DMS53 treated with DMSO at 0.1 percent for 48 hours (cell line): Measurements from ENCODE around the gene CCND1.
"Not testable (repeated sequence)": the region's sequence is repeated elsewhere in the genome, so short reads cannot be mapped to it uniquely, and the experiment has no call there.

Source experiments
- DNase-seq: peaks from one replicate; lab custom pipeline; 2025; ENCODE audit not compliant: unreplicated experiment; lab: John Stamatoyannopoulos, UW

Gene CCND1

GRCh38 chr11:69617682-69618081 is 23.3 kb upstream of the CCND1 start:
- no peak for DNase-seq

- no peak for DNase-seq
These were observed 22.7 kb upstream of the CCND1 start for GRCh38 chr11:69618237-69618636.

- DNase-seq = no peak
These were observed 20.2 kb upstream of the CCND1 start for GRCh38 chr11:69620683-69621290.

GRCh38 chr11:69622097-69622681 is 18.8 kb upstream of the CCND1 start:
- DNase-seq = not testable (repeated sequence)

- no peak for DNase-seq
These were observed 16.7 kb upstream of the CCND1 start for GRCh38 chr11:69624293-69624692.

GRCh38 chr11:69625476-69625875 is 15.5 kb upstream of the CCND1 start:
- no peak for DNase-seq

GRCh38 chr11:69627551-69627950 is 13.4 kb upstream of the CCND1 start:
- no peak for DNase-seq

- DNase-seq = no peak
These were observed 10.9 kb upstream of the CCND1 start for GRCh38 chr11:69630017-69630416.

GRCh38 chr11:69630424-69630823 is 10.5 kb upstream of the CCND1 start:
- no peak for DNase-seq

- no peak for DNase-seq
These were observed 8.1 kb upstream of the CCND1 start for GRCh38 chr11:69632900-69633299.

- DNase-seq = no peak
These were observed 6.9 kb upstream of the CCND1 start for GRCh38 chr11:69634069-69634468.

- no peak for DNase-seq
These were observed 6.4 kb upstream of the CCND1 start for GRCh38 chr11:69634590-69634989.

- DNase-seq = no peak
These were observed 5.8 kb upstream of the CCND1 start for GRCh38 chr11:69635195-69635594.

GRCh38 chr11:69635804-69636511 is 5.0 kb upstream of the CCND1 start:
- DNase-seq = no peak

GRCh38 chr11:69636512-69637197 is 4.3 kb upstream of the CCND1 start:
- no peak for DNase-seq

GRCh38 chr11:69637198-69637940 is 3.6 kb upstream of the CCND1 start:
- DNase-seq = no peak

- peak; percentile 37 for DNase-seq
These were observed 2.8 kb upstream of the CCND1 start for GRCh38 chr11:69637941-69638871.

GRCh38 chr11:69638941-69639681 is 1.8 kb upstream of the CCND1 start:
- DNase-seq = peak; percentile 89

GRCh38 chr11:69639831-69640230 is 1.1 kb upstream of the CCND1 start:
- DNase-seq = no peak
